K562 (cell line): ENCODE measurements around the gene TAS2R41. TPM values are rescaled to one million over a fixed set of nuclear protein-coding genes. Genes with fewer than 3 reads are reported as not detected.

Experiments used
- BHLHE40 ChIP-seq: IDR thresholded peaks from 2 replicates; pipeline ENCODE4 v1.6.1; 2011; ENCODE audit warnings: low read length, improper control_type of control experiment
- CREB1 ChIP-seq, 2 experiments: sonication (generic) in 1 of 2; formaldehyde crosslinking in 1 of 2; IDR thresholded peaks; 2 replicates each; pipeline versions ENCODE4 v1.6.1 to v1.8.0; 2012 to 2022; ENCODE audit warnings: inconsistent platforms in 1 of 2, mild to moderate bottlenecking in 1 of 2, missing genetic modification reagents in 1 of 2, moderate library complexity in 1 of 2
- CXXC5 ChIP-seq: fragments of 250-450 bp; sonication (Bioruptor Pico); IDR thresholded peaks from 2 replicates; pipeline ENCODE4 v1.8.0; 2022; ENCODE audit warnings: inconsistent platforms, mild to moderate bottlenecking, moderate library complexity
- ETV6 ChIP-seq, 3 experiments: fragments of 150-350 bp in 1 of 3; sonication (generic) in 1 of 3; formaldehyde crosslinking in 1 of 3; IDR thresholded peaks; 2 replicates each; pipeline versions ENCODE4 v1.6.1 to v1.8.0; 2014 to 2022; ENCODE audit warnings: borderline replicate concordance in 2 of 3, low read depth in 2 of 3, antibody characterized with exemption in 1 of 3, low read length in 1 of 3, mild to moderate bottlenecking in 1 of 3, missing genetic modification reagents in 1 of 3
- FOXK2 ChIP-seq, 2 experiments: fragments of 450-650 bp; IDR thresholded peaks in 1 of 2; conservative IDR thresholded peaks in 1 of 2; 2 replicates each; pipeline ENCODE4 v1.6.1; 2016; ENCODE audit warnings: low read depth in 2 of 2, mild to moderate bottlenecking in 1 of 2
- NFXL1 ChIP-seq: fragments of 450-650 bp; formaldehyde crosslinking; IDR thresholded peaks from 2 replicates; pipeline ENCODE4 v1.4.0; 2021; ENCODE audit warnings: mild to moderate bottlenecking
- RAD51 ChIP-seq: fragments of 450-650 bp; IDR thresholded peaks from 2 replicates; pipeline ENCODE4 v1.7.1; 2016; ENCODE audit warnings: low read depth, mild to moderate bottlenecking, borderline replicate concordance
- SREBF2 ChIP-seq: sonication (generic); formaldehyde crosslinking; IDR thresholded peaks from 2 replicates; pipeline ENCODE4 v1.4.0; 2020; ENCODE audit warnings: mild to moderate bottlenecking, missing genetic modification reagents
- SRSF3 ChIP-seq: fragments of 200-400 bp; formaldehyde crosslinking; IDR thresholded peaks from 2 replicates; pipeline ENCODE4 v1.6.1; 2016; ENCODE audit warnings: mild to moderate bottlenecking, low read length, moderate library complexity; ENCODE audit not compliant: insufficient read depth
- TSC22D4 ChIP-seq: fragments of 450-650 bp; IDR thresholded peaks from 2 replicates; pipeline ENCODE4 v1.6.1; 2016; ENCODE audit warnings: missing genetic modification characterization, missing biosample characterization, control low read depth
- USF1 ChIP-seq: sonication (generic); formaldehyde crosslinking; IDR thresholded peaks from 2 replicates; pipeline ENCODE4 v1.9.0; 2022; ENCODE audit warnings: mild to moderate bottlenecking, missing genetic modification reagents
- polyA plus RNA-seq, 8 experiments: library from polyadenylated mRNA; depleted of rRNA in 4 of 8; stranded (reverse) in 5 of 8; unstranded in 3 of 8; fragments of >200 nt; fragmentation: Nextera tagmentation in 2 of 8; fragmentation: Illumina TruSeq in 1 of 8; extraction: Ambion mirVana in 2 of 8; extraction: Trizol in 1 of 8; gene quantifications; 2 replicates each; pipeline versions ENCODE4 v1.2.1 to v1.2.3, GENCODE V29; 2011 to 2014; ENCODE audit warnings: inconsistent platforms in 1 of 8, missing spikeins in 1 of 8
- total RNA-seq, 7 experiments: library from RNA; depleted of rRNA in 6 of 7; stranded (reverse); fragments of >200 nt in 6 of 7; fragmentation: Illumina TruSeq in 2 of 7; extraction: Trizol in 2 of 7; gene quantifications; 2 replicates each; pipeline versions ENCODE4 v1.2.1 to v1.2.3, GENCODE V29; 2011 to 2021; ENCODE audit warnings: low replicate concordance in 1 of 7

The TAS2R41 gene
- total and polyA plus RNA-seq, 9 of the 15 experiments (the other 6 are each of a cell fraction or from before 2014, with no cell fraction given): not detected

DNA sequence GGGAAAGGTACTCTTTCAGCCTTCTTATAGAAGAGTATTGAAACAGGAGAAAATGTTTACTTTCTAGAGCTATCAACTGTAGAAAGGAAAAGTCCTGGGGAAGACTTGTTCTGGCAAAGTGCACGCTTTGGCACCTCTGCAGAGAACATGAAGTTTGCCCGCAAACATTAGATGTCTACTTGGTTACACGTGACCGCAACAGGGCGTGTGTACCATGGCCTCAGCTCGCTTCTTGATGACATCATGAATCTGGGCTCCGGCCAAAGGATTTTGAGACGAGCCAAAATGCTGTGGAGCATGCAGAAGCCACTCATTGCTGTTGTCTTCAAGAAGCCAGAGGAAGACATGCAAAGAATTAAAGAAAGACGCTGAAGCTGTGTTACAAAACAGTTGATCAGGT, 43.0 kb upstream of the TAS2R41 start (continued):
- peak; percentile 56 for TF ChIP-seq CREB1 (IDR thresholded peaks at IDR 0.05)
- no peak for TF ChIP-seq CREB1 (CRISPR knock-in tag; IDR thresholded peaks at IDR 0.05)
- no peak for TF ChIP-seq TSC22D4 (tag)
- peak; percentile 50 for TF ChIP-seq RAD51
- TF ChIP-seq SREBF2: no peak
- peak; percentile 62 for TF ChIP-seq BHLHE40
- no peak for TF ChIP-seq NFXL1 (CRISPR knock-in tag)
- TF ChIP-seq CXXC5 (CRISPR knock-in tag): peak; percentile 29; the same call in 1 of the 2 replicates
- peak; percentile 69 for TF ChIP-seq USF1
- no peak for TF ChIP-seq ETV6 (IDR thresholded peaks at IDR 0.05; ENCODE audit: borderline replicate concordance in 1 of 2, low read depth in 2 of 2, low read length in 1 of 2)
- TF ChIP-seq ETV6 (CRISPR knock-in tag; IDR thresholded peaks at IDR 0.05; ENCODE audit: borderline replicate concordance): no peak
- TF ChIP-seq FOXK2 (conservative IDR thresholded peaks at IDR 0.05 in 1 of 2, IDR thresholded peaks at IDR 0.05 in 1 of 2; ENCODE audit: low read depth in 2 of 2): 0 out of 4 replicates have a peak, but pooled peaks of 1 of the 2 experiments have one; percentile 52
- TF ChIP-seq SRSF3: no peak
- TF ChIP-seq, all 486 proteins: peak for 19
